Left lung (tissue), 10 donors: ENCODE measurements around the gene NCAM2. TPM values are rescaled to one million over a fixed set of nuclear protein-coding genes. Genes with fewer than 3 reads are reported as not detected.

Experiments
- ATAC-seq: fragments of 200-7000 bp; cut with Tn5 transposase; one replicate; pipeline ENCODE4 v1.9.1; 2020; ENCODE audit warnings: moderate library complexity
- DNase-seq, 4 donors: peaks; one replicate each; pipeline ENCODE4 v3.0.0-alpha.2; 2013 to 2020
- H3K27ac ChIP-seq, 2 donors: fragments of 200-600 bp; sonication (generic) in 1 of 2; one replicate each; pipeline versions ENCODE4 v1.5.0 to v1.8.0; 2020 to 2021
- H3K27me3 ChIP-seq, 2 donors: fragments of 200-600 bp; sonication (generic) in 1 of 2; one replicate each; pipeline versions ENCODE4 v1.5.0 to v1.8.0; 2020 to 2021
- H3K36me3 ChIP-seq, 2 donors: fragments of 200-600 bp; sonication (generic) in 1 of 2; one replicate each; pipeline versions ENCODE4 v1.5.0 to v1.8.0; 2020 to 2021
- H3K4me1 ChIP-seq, 2 donors: fragments of 200-600 bp; one replicate each; pipeline ENCODE4 v1.8.0; 2021
- H3K4me3 ChIP-seq, 2 donors: fragments of 200-600 bp; sonication (generic) in 1 of 2; one replicate each; pipeline versions ENCODE4 v1.5.0 to v1.8.0; 2020 to 2021; ENCODE audit warnings: mild to moderate bottlenecking in 1 of 2
- H3K9me3 ChIP-seq, 2 donors: fragments of 200-600 bp; sonication (generic) in 1 of 2; one replicate each; pipeline versions ENCODE4 v1.5.0 to v1.8.0; 2020 to 2021
- CTCF ChIP-seq, 2 donors: fragments of 200-600 bp; sonication (generic) in 1 of 2; IDR thresholded peaks; one replicate each; pipeline versions ENCODE4 v1.5.0 to v1.8.0; 2021; ENCODE audit warnings: antibody characterized with exemption in 2 of 2
- intact Hi-C, 2 donors: fragments of 100-400 bp; cut with DNase I; formaldehyde crosslinking; loops; one replicate each; pipeline versions ENCODE4 v1.11.2 to v1.14.2; 2022
- polyA plus RNA-seq, 6 donors: library from polyadenylated mRNA; unstranded; fragments of 120-200 nt; gene quantifications; one replicate each; pipeline ENCODE4 v1.2.1, GENCODE V29; 2013; ENCODE audit not compliant: insufficient read length in 6 of 6
- total RNA-seq, 2 donors: library from RNA; stranded (reverse); fragmentation: NEBNext Ultra II Directional; extraction: Animal tissue kit (Norgen Biotek cat#: 25700); gene quantifications; one replicate each; pipeline ENCODE4 v1.2.1, GENCODE V29; 2021
- donor health status: DM: no; HTN: yes; CAD: no.
- donor health status: DM: no; HTN: no; CAD: no.

NCAM2 gene
- total and polyA plus RNA-seq, 8 donors, result 3.3 to 30.4 (median 4.6) TPM

DNA sequence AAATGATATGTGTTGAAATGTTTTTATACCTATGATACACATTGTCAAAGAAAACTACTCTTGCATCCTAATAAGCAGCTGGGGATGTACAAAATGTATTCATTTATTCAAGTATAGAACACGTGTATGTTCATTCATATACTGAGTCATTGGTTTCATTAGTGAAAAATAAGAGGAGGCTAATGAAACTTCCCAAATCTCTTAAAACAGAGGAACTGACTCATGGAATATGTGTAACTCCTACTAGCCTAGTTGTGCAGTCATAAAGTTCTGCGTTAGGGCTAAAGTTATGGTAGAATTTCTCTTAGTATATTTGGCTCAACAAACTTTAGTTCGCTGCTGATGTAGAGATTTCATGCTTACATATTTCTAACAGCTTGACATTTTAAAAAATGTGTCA lies 441.6 kb downstream of the NCAM2 start:
- TF ChIP-seq CTCF (IDR thresholded peaks at IDR 0.05), result no peak
- Histone ChIP-seq H3K36me3 (no peaks in the 10 kb centered on the region), H3K4me1 (no peaks in the 10 kb centered on the region), H3K27me3 (no peaks in the 10 kb centered on the region), H3K9me3 (peaks cover 0 to 5% of the 10 kb centered on the region in 2 donors), H3K4me3 (no peak overlapping the region), H3K27ac (no peak overlapping the region)
- DNase-seq (no peak), ATAC-seq (no peak)
- intact Hi-C loops, result no loop called here

- TF ChIP-seq CTCF (IDR thresholded peaks at IDR 0.05), result no peak
- peaks cover 0 to 5% of the 10 kb centered on the region in 2 donors for H3K9me3 ChIP-seq
- DNase-seq, result no peak
- no peak overlapping the region for H3K27ac ChIP-seq
- H3K4me3 ChIP-seq, result no peak overlapping the region
- no peaks in the 10 kb centered on the region for H3K4me1 ChIP-seq
- intact Hi-C loops, result no loop called here
- ATAC-seq, result no peak
- H3K36me3 ChIP-seq, result no peaks in the 10 kb centered on the region
- no peaks in the 10 kb centered on the region for H3K27me3 ChIP-seq
Measured at GRCh38 chr21:21457077-21457476, 458.9 kb downstream of the NCAM2 start.

DNA sequence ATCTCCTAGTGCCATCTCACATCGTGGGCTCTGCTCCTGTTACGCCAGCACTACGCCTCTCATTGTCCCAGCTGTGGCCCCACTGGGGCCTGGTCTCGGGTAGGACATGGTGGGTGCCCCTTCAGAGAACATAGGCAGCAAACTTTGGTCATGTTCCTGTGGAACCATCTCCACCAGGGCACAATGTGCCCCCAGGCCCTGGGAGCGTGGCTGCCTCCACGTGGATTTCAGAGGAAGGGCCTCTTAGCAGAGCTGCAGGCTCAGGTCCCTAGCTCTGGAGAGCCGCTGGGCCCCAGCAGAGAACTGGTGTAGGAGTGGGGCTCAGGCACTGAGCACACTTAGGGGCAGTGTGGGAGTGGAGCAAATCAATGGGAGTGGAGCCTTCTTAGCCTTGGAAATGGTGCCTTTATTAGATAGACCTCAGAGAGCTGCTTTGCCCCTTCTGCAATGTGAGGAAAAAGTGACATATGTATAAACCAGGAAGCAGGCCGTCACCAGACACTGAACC lies 460.0 kb downstream of the NCAM2 start:
- ATAC-seq, result no peak
- intact Hi-C loops, result no loop called here
- H3K9me3 ChIP-seq, result peaks cover 0 to 5% of the 10 kb centered on the region in 2 donors

GRCh38 chr21:21460979-21461378 lies 462.8 kb downstream of the NCAM2 start:
- Histone ChIP-seq H3K9me3 (peaks cover 0 to 5% of the 10 kb centered on the region in 2 donors), H3K4me1 (no peaks in the 10 kb centered on the region), H3K4me3 (no peak overlapping the region), H3K27ac (no peak overlapping the region), H3K36me3 (no peaks in the 10 kb centered on the region), H3K27me3 (no peaks in the 10 kb centered on the region)
- DNase-seq (no peak), ATAC-seq (no peak)
- intact Hi-C loops, result no loop called here
- no peak for TF ChIP-seq CTCF (IDR thresholded peaks at IDR 0.05)

More for the DNA sequence above, 460.0 kb downstream of the NCAM2 start:
- H3K27me3 ChIP-seq, result no peaks in the 10 kb centered on the region
- TF ChIP-seq CTCF (IDR thresholded peaks at IDR 0.05), result no peak
- H3K4me3 ChIP-seq, result no peak overlapping the region
- H3K36me3 ChIP-seq, result no peaks in the 10 kb centered on the region
- no peak overlapping the region for H3K27ac ChIP-seq
- no peaks in the 10 kb centered on the region for H3K4me1 ChIP-seq
- DNase-seq, result peak in 1 of 4 donors; percentile 39

DNA sequence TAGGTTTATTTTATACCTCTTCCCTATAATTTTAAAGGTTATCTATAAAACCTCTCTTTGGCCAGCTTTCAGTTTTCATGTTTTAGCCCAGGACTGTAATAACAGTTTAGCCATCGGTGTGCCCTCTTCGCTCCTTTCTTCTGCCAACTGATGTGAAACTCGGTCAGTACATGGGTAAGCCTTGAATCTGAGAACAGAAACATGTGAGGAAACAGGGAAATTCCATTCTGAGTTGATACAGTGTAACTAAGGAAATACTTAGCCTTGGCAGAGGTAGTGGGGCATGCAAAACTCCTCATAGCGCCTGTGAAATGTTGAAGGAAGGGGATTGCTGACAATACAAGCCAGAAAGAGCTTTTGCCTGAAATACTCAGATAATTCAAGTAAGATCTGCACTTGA lies 465.2 kb downstream of the NCAM2 start:
- TF ChIP-seq CTCF (IDR thresholded peaks at IDR 0.05), result no peak
- Histone ChIP-seq H3K27me3 (no peaks in the 10 kb centered on the region), H3K27ac (no peak overlapping the region), H3K4me3 (no peak overlapping the region), H3K36me3 (no peaks in the 10 kb centered on the region), H3K4me1 (no peaks in the 10 kb centered on the region), H3K9me3 (no peaks in the 10 kb centered on the region)
- intact Hi-C loops, result no loop called here
- no peak for ATAC-seq
- DNase-seq, result peak in 1 of 4 donors; percentile 10
